ENCODE data around the gene TOX2.

GRCh38 chr20:44075950-44076232 lies 161.2 kb downstream of the TOX2 start:
- TF ChIP-seq POLR2A (IDR thresholded peaks at IDR 0.05; ENCODE audit: low read depth, low read length) (no peak), TAF1 (IDR thresholded peaks at IDR 0.05; ENCODE audit: borderline replicate concordance, low read depth, low read length) (no peak), POLR2AphosphoS5 (IDR thresholded peaks at IDR 0.05; ENCODE audit: low read depth, low read length) (no peak)

All from GM12892 (cell line).